Lung (tissue), 12 donors: ENCODE measurements around the gene GP9. TPM values are rescaled to one million over a fixed set of nuclear protein-coding genes. Genes with fewer than 3 reads are reported as not detected.
A peak's percentile ranks its signal among the peaks of the same experiment; 100 is the strongest.

Experiments used
- ATAC-seq: fragments of 200-7000 bp; cut with Tn5 transposase; one replicate; pipeline ENCODE4 v1.9.1; 2020; ENCODE audit warnings: moderate number of reproducible peaks; ENCODE audit not compliant: insufficient read depth, low FRiP score
- DNase-seq, 3 donors: peaks; one replicate each; pipeline ENCODE4 v3.0.0-alpha.2; 2013 to 2017
- H3K27ac ChIP-seq, 2 donors: one replicate each; pipeline ENCODE4 v1.5.1; 2013; ENCODE audit warnings: mild to moderate bottlenecking in 2 of 2, moderate library complexity in 2 of 2, control low read depth in 1 of 2, inconsistent platforms in 1 of 2, low read depth in 1 of 2, low read length in 1 of 2
- H3K27me3 ChIP-seq, 3 donors: one replicate each; pipeline ENCODE4 v1.5.1; 2013; ENCODE audit warnings: low read length in 2 of 3; ENCODE audit not compliant: control insufficient read depth in 3 of 3, insufficient read depth in 3 of 3
- H3K36me3 ChIP-seq, 4 donors: one replicate each; pipeline ENCODE4 v1.5.1; 2013; ENCODE audit warnings: low read length in 4 of 4, mild to moderate bottlenecking in 1 of 4, moderate library complexity in 1 of 4; ENCODE audit not compliant: control insufficient read depth in 4 of 4, insufficient read depth in 4 of 4
- H3K4me1 ChIP-seq, 5 donors: one replicate each; pipeline ENCODE4 v1.5.1; 2013; ENCODE audit warnings: low read length in 5 of 5, mild to moderate bottlenecking in 2 of 5, moderate library complexity in 1 of 5; ENCODE audit not compliant: control insufficient read depth in 5 of 5, insufficient read depth in 5 of 5
- H3K4me3 ChIP-seq: one replicate; pipeline ENCODE4 v1.5.1; 2013; ENCODE audit warnings: mild to moderate bottlenecking, control low read depth, moderate library complexity
- H3K9ac ChIP-seq, 2 donors: one replicate each; pipeline ENCODE4 v1.5.1; 2013; ENCODE audit warnings: low read length in 2 of 2, control low read depth in 1 of 2; ENCODE audit not compliant: insufficient read depth in 1 of 2
- H3K9me3 ChIP-seq, 4 donors: one replicate each; pipeline ENCODE4 v1.5.1; 2013; ENCODE audit warnings: low read length in 3 of 4, mild to moderate bottlenecking in 1 of 4, moderate library complexity in 1 of 4; ENCODE audit not compliant: control insufficient read depth in 4 of 4, insufficient read depth in 3 of 4
- WGBS, 2 donors: extraction: QIAGEN DNeasy Blood & Tissue Kit; methylation state at CpG; one replicate each; pipeline ENCODE4 v1.1.7; 2013; 5-methylcytosine and 5-hydroxymethylcytosine counted together
- polyA plus RNA-seq, 2 donors: library from polyadenylated mRNA; stranded (reverse); fragments of 200-250 nt; gene quantifications; one replicate each; pipeline ENCODE4 v1.2.1, GENCODE V29; 2013
- total RNA-seq, 2 donors: library from RNA; depleted of rRNA in 1 of 2; stranded (reverse); fragments of >200 nt in 1 of 2; gene quantifications; one replicate each; pipeline ENCODE4 v1.2.1, GENCODE V29; 2014 to 2021
- TF ChIP-seq, protein P1 (sequence below): IDR thresholded peaks from 2 replicates; pipeline ENCODE4 v1.5.1; 2012; ENCODE audit warnings: mild to moderate bottlenecking; ENCODE audit errors: control extremely low read depth, extremely low read depth
- donor health status: control.
- donor health status: control.
- donor health status: Bipolar disorder and iron deficiency.
- donor health status: healthy.
- donor health status: DM: yes; HTN: yes; CAD: no.

The GP9 gene
- total and polyA plus RNA-seq, 4 donors, result 0.40 to 6.2 (median 2.2) TPM

GRCh38 chr3:129047553-129047839 is 13.1 kb upstream of the GP9 start:
- H3K4me3 ChIP-seq, result no peak overlapping the region

GRCh38 chr3:129050556-129051295 is 9.9 kb upstream of the GP9 start:
- no peak overlapping the region for H3K4me3 ChIP-seq
- H3K4me1 ChIP-seq, result peaks cover 0 to 34% (median 15%) of the 10 kb centered on the region in 5 donors
- WGBS, 2 donors, result 83 to 91% methylated on average over 12 of the region's 12 CpGs
- H3K9me3 ChIP-seq, result peaks cover 0 to 3% (median 0%) of the 10 kb centered on the region in 4 donors
- H3K9ac ChIP-seq, result no peak overlapping the region
- peak in 1 of 3 donors; percentile 8 for DNase-seq
- ATAC-seq, result no peak
- H3K27me3 ChIP-seq, result no peaks in the 10 kb centered on the region
- TF ChIP-seq, protein P1, sequence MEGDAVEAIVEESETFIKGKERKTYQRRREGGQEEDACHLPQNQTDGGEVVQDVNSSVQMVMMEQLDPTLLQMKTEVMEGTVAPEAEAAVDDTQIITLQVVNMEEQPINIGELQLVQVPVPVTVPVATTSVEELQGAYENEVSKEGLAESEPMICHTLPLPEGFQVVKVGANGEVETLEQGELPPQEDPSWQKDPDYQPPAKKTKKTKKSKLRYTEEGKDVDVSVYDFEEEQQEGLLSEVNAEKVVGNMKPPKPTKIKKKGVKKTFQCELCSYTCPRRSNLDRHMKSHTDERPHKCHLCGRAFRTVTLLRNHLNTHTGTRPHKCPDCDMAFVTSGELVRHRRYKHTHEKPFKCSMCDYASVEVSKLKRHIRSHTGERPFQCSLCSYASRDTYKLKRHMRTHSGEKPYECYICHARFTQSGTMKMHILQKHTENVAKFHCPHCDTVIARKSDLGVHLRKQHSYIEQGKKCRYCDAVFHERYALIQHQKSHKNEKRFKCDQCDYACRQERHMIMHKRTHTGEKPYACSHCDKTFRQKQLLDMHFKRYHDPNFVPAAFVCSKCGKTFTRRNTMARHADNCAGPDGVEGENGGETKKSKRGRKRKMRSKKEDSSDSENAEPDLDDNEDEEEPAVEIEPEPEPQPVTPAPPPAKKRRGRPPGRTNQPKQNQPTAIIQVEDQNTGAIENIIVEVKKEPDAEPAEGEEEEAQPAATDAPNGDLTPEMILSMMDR, result no peak
- no peaks in the 10 kb centered on the region for H3K36me3 ChIP-seq
- H3K27ac ChIP-seq, result no peak overlapping the region

More at GRCh38 chr3:129047553-129047839, 13.1 kb upstream of the GP9 start:
- H3K9ac ChIP-seq, result no peak overlapping the region
- H3K36me3 ChIP-seq, result no peaks in the 10 kb centered on the region
- DNase-seq (peak in 1 of 3 donors; percentile 7), ATAC-seq (no peak)
- TF ChIP-seq, protein P1, result no peak
- H3K9me3 ChIP-seq, result peaks cover 0 to 3% (median 0%) of the 10 kb centered on the region in 4 donors
- 97 to 99% methylated on average over 6 of the region's 6 CpGs for WGBS, 2 donors
- H3K4me1 ChIP-seq, result peaks cover 0 to 13% (median 12%) of the 10 kb centered on the region in 5 donors
- peaks cover 0 to 4% (median 0%) of the 10 kb centered on the region in 3 donors for H3K27me3 ChIP-seq
- H3K27ac ChIP-seq, result no peak overlapping the region

GRCh38 chr3:129051871-129052340 is 8.7 kb upstream of the GP9 start:
- peaks cover 0 to 3% (median 0%) of the 10 kb centered on the region in 4 donors for H3K9me3 ChIP-seq
- H3K27me3 ChIP-seq, result no peaks in the 10 kb centered on the region
- TF ChIP-seq, protein P1, result no peak
- H3K4me3 ChIP-seq, result no peak overlapping the region
- DNase-seq, result peak; percentile 16 to 46 (median 35)
- peaks cover 0 to 30% (median 15%) of the 10 kb centered on the region in 5 donors for H3K4me1 ChIP-seq
- WGBS, 2 donors, result 49 to 76% methylated on average over 5 of the region's 5 CpGs
- peak overlapping the region in 1 of 2 donors; percentile 7 for H3K9ac ChIP-seq
- H3K27ac ChIP-seq, result peak overlapping the region in 1 of 2 donors; percentile 76
- H3K36me3 ChIP-seq, result no peaks in the 10 kb centered on the region
- no peak for ATAC-seq
